Ovary (tissue), 3 donors: ENCODE results near the gene ATG9B.

Source experiments
- CTCF ChIP-seq, 3 donors: fragments of 450-650 bp in 2 of 3; fragments of 200-600 bp in 1 of 3; IDR thresholded peaks; one replicate each; pipeline versions ENCODE4 v1.5.1 to v1.8.0; 2016 to 2022; ENCODE audit warnings: antibody characterized with exemption in 3 of 3, mild to moderate bottlenecking in 1 of 3
- EP300 ChIP-seq: sonication (generic); formaldehyde crosslinking; IDR thresholded peaks from one replicate; pipeline ENCODE4 v1.6.1; 2017; ENCODE audit warnings: antibody characterized with exemption
- POLR2A ChIP-seq: fragments of 450-650 bp; IDR thresholded peaks from one replicate; pipeline ENCODE4 v1.6.1; 2017; ENCODE audit warnings: antibody characterized with exemption, mild to moderate bottlenecking, moderate library complexity
- donor health status: DM: no; HTN: no; CAD: no.

GRCh38 chr7:151005566-151005965 is 18.7 kb downstream of the ATG9B start:
- no peak for TF ChIP-seq POLR2A
- no peak for TF ChIP-seq CTCF (IDR thresholded peaks at IDR 0.05)
- TF ChIP-seq EP300, result no peak
